Mesothelial cell of epicardium (in vitro differentiated cells): Measurements from ENCODE around the gene DEPDC5. TPM values are rescaled to one million over a fixed set of nuclear protein-coding genes. Genes with fewer than 3 reads are reported as not detected.

Source experiments
- DNase-seq, 2 experiments: peaks; one replicate each; pipeline ENCODE4 v3.0.0; 2021; ENCODE audit warnings: low spot score in 2 of 2; ENCODE audit not compliant: unreplicated experiment in 2 of 2
- H3K27ac Mint-ChIP-seq: 2 replicates; pipeline ENCODE4 v1.8.0; 2021; ENCODE audit warnings: mixed read lengths
- H3K27me3 Mint-ChIP-seq: 2 replicates; pipeline ENCODE4 v1.8.0; 2021; ENCODE audit warnings: low read depth, mixed read lengths
- H3K36me3 Mint-ChIP-seq: 2 replicates; pipeline ENCODE4 v1.8.0; 2021; ENCODE audit warnings: mixed read lengths
- H3K4me1 Mint-ChIP-seq: 2 replicates; pipeline ENCODE4 v1.8.0; 2021; ENCODE audit warnings: mixed read lengths
- H3K4me3 Mint-ChIP-seq: 2 replicates; pipeline ENCODE4 v1.8.0; 2021; ENCODE audit warnings: mild to moderate bottlenecking, moderate library complexity, mixed read lengths
- H3K9me3 Mint-ChIP-seq: 2 replicates; pipeline ENCODE4 v1.8.0; 2021; ENCODE audit warnings: mixed read lengths
- total RNA-seq: library from RNA; stranded (reverse); gene quantifications from 3 replicates; pipeline ENCODE4 v1.2.1, GENCODE V29; 2021
- TF ChIP-seq, protein P1 (sequence below): fragments of 200-600 bp; sonication (generic); IDR thresholded peaks from one replicate; pipeline ENCODE4 v1.5.0; 2021; ENCODE audit warnings: antibody characterized with exemption; ENCODE audit not compliant: unreplicated experiment

DEPDC5 gene
- total RNA-seq, 1 donor from 2014 or later, result 38.3 TPM

GRCh38 chr22:31820655-31821054 lies 66.8 kb downstream of the DEPDC5 start:
- no peak for DNase-seq
- peaks cover 46% of the 10 kb centered on the region for H3K36me3 Mint-ChIP-seq
- TF ChIP-seq, protein P1, sequence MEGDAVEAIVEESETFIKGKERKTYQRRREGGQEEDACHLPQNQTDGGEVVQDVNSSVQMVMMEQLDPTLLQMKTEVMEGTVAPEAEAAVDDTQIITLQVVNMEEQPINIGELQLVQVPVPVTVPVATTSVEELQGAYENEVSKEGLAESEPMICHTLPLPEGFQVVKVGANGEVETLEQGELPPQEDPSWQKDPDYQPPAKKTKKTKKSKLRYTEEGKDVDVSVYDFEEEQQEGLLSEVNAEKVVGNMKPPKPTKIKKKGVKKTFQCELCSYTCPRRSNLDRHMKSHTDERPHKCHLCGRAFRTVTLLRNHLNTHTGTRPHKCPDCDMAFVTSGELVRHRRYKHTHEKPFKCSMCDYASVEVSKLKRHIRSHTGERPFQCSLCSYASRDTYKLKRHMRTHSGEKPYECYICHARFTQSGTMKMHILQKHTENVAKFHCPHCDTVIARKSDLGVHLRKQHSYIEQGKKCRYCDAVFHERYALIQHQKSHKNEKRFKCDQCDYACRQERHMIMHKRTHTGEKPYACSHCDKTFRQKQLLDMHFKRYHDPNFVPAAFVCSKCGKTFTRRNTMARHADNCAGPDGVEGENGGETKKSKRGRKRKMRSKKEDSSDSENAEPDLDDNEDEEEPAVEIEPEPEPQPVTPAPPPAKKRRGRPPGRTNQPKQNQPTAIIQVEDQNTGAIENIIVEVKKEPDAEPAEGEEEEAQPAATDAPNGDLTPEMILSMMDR, result no peak
- H3K4me3 Mint-ChIP-seq, result no peak overlapping the region
- H3K9me3 Mint-ChIP-seq, result no peaks in the 10 kb centered on the region
- no peaks in the 10 kb centered on the region for H3K27me3 Mint-ChIP-seq
- no peaks in the 10 kb centered on the region for H3K4me1 Mint-ChIP-seq
- H3K27ac Mint-ChIP-seq, result no peak overlapping the region

- Mint-ChIP-seq H3K27me3 (no peaks in the 10 kb centered on the region), H3K9me3 (no peaks in the 10 kb centered on the region), H3K36me3 (peaks cover 45% of the 10 kb centered on the region), H3K4me3 (no peak overlapping the region), H3K27ac (no peak overlapping the region), H3K4me1 (no peaks in the 10 kb centered on the region)
- TF ChIP-seq, protein P1, result no peak
- no peak for DNase-seq
Measured at GRCh38 chr22:31821572-31821971, 67.8 kb downstream of the DEPDC5 start.

- no peak for DNase-seq
- Mint-ChIP-seq H3K27ac (no peak overlapping the region), H3K36me3 (peaks cover 41% of the 10 kb centered on the region), H3K9me3 (no peaks in the 10 kb centered on the region), H3K4me1 (no peaks in the 10 kb centered on the region), H3K4me3 (no peak overlapping the region), H3K27me3 (no peaks in the 10 kb centered on the region)
- TF ChIP-seq, protein P1, result no peak
Measured at GRCh38 chr22:31822523-31822922, 68.7 kb downstream of the DEPDC5 start.

- Mint-ChIP-seq H3K9me3 (no peaks in the 10 kb centered on the region), H3K4me1 (no peaks in the 10 kb centered on the region), H3K27me3 (no peaks in the 10 kb centered on the region), H3K4me3 (no peak overlapping the region), H3K27ac (no peak overlapping the region), H3K36me3 (peaks cover 36% of the 10 kb centered on the region)
- no peak for DNase-seq
- TF ChIP-seq, protein P1, result no peak
Measured at GRCh38 chr22:31825513-31825912, 71.7 kb downstream of the DEPDC5 start.

- TF ChIP-seq, protein P1, result no peak
- Mint-ChIP-seq H3K27ac (no peak overlapping the region), H3K36me3 (peaks cover 31% of the 10 kb centered on the region), H3K27me3 (no peaks in the 10 kb centered on the region), H3K4me3 (no peak overlapping the region), H3K4me1 (no peaks in the 10 kb centered on the region), H3K9me3 (no peaks in the 10 kb centered on the region)
- no peak for DNase-seq
Measured at GRCh38 chr22:31826443-31826842, 72.6 kb downstream of the DEPDC5 start.

- no peak for DNase-seq
- Mint-ChIP-seq H3K27ac (no peak overlapping the region), H3K36me3 (peaks cover 28% of the 10 kb centered on the region), H3K27me3 (no peaks in the 10 kb centered on the region), H3K4me3 (no peak overlapping the region), H3K9me3 (no peaks in the 10 kb centered on the region), H3K4me1 (no peaks in the 10 kb centered on the region)
- TF ChIP-seq, protein P1, result no peak
Measured at GRCh38 chr22:31828739-31829138, 74.9 kb downstream of the DEPDC5 start.
